KOPT-K1 (cell line): Measurements from ENCODE around the gene MAPKAPK3.

Experiments
- H3K27ac ChIP-seq: fragments of 200-600 bp; sonication (generic); 2 replicates; pipeline ENCODE4 v1.5.1; 2016; ENCODE audit warnings: antibody characterized with exemption, mild to moderate bottlenecking, low read depth, low read length; ENCODE audit not compliant: poor library complexity, severe bottlenecking
- H3K36me3 ChIP-seq: fragments of 200-600 bp; sonication (generic); 2 replicates; pipeline ENCODE4 v1.5.1; 2017; ENCODE audit warnings: antibody characterized with exemption, mild to moderate bottlenecking, low read length, moderate library complexity; ENCODE audit not compliant: insufficient read depth
- H3K9me3 ChIP-seq: fragments of 200-600 bp; sonication (generic); 2 replicates; pipeline ENCODE4 v1.5.1; 2017; ENCODE audit warnings: antibody characterized with exemption, low read length, mild to moderate bottlenecking; ENCODE audit not compliant: insufficient read depth, poor library complexity, severe bottlenecking

The MAPKAPK3 gene

GRCh38 chr3:50600141-50600753, 16.7 kb upstream of the MAPKAPK3 start:
- Histone ChIP-seq H3K27ac (peak overlapping the region; percentile 98), H3K36me3 (peaks cover 24% of the 10 kb centered on the region), H3K9me3 (no peaks in the 10 kb centered on the region)

- H3K9me3 ChIP-seq, result no peaks in the 10 kb centered on the region
- H3K27ac ChIP-seq, result peak overlapping the region; percentile 98
- H3K36me3 ChIP-seq, result peaks cover 32% of the 10 kb centered on the region
These were observed 15.9 kb upstream of the MAPKAPK3 start for GRCh38 chr3:50600841-50601591.

- H3K27ac ChIP-seq, result peak overlapping the region; percentile 98
- no peaks in the 10 kb centered on the region for H3K9me3 ChIP-seq
- H3K36me3 ChIP-seq, result peaks cover 49% of the 10 kb centered on the region
These were observed 14.3 kb upstream of the MAPKAPK3 start for GRCh38 chr3:50602595-50603191.

- H3K9me3 ChIP-seq, result no peaks in the 10 kb centered on the region
- H3K27ac ChIP-seq, result peak overlapping the region; percentile 98
- H3K36me3 ChIP-seq, result peaks cover 57% of the 10 kb centered on the region
These were observed 13.5 kb upstream of the MAPKAPK3 start for GRCh38 chr3:50603261-50604109.

GRCh38 chr3:50604110-50604621, 12.8 kb upstream of the MAPKAPK3 start:
- Histone ChIP-seq H3K27ac (peak overlapping the region; percentile 98), H3K9me3 (no peaks in the 10 kb centered on the region), H3K36me3 (peaks cover 64% of the 10 kb centered on the region)

- Histone ChIP-seq H3K36me3 (peaks cover 71% of the 10 kb centered on the region), H3K9me3 (no peaks in the 10 kb centered on the region), H3K27ac (peak overlapping the region; percentile 98)
These were observed 12.0 kb upstream of the MAPKAPK3 start for GRCh38 chr3:50604628-50605588.

GRCh38 chr3:50605901-50606326, 11.0 kb upstream of the MAPKAPK3 start:
- H3K27ac ChIP-seq, result peak overlapping the region; percentile 98
- H3K9me3 ChIP-seq, result peaks cover 10% of the 10 kb centered on the region
- peaks cover 81% of the 10 kb centered on the region for H3K36me3 ChIP-seq

GRCh38 chr3:50606596-50606995, 10.4 kb upstream of the MAPKAPK3 start:
- Histone ChIP-seq H3K9me3 (peaks cover 13% of the 10 kb centered on the region), H3K36me3 (peaks cover 87% of the 10 kb centered on the region), H3K27ac (peak overlapping the region; percentile 98)

GRCh38 chr3:50607271-50608091, 9.5 kb upstream of the MAPKAPK3 start:
- Histone ChIP-seq H3K27ac (peak overlapping the region; percentile 98), H3K36me3 (peaks cover 87% of the 10 kb centered on the region), H3K9me3 (peaks cover 13% of the 10 kb centered on the region)

GRCh38 chr3:50608278-50608677, 8.7 kb upstream of the MAPKAPK3 start:
- H3K36me3 ChIP-seq, result peaks cover 82% of the 10 kb centered on the region
- H3K27ac ChIP-seq, result peak overlapping the region; percentile 98
- H3K9me3 ChIP-seq, result peaks cover 13% of the 10 kb centered on the region

- Histone ChIP-seq H3K27ac (peak overlapping the region; percentile 98), H3K36me3 (peaks cover 73% of the 10 kb centered on the region), H3K9me3 (peaks cover 13% of the 10 kb centered on the region)
These were observed 7.7 kb upstream of the MAPKAPK3 start for GRCh38 chr3:50609071-50609762.

- H3K36me3 ChIP-seq, result peaks cover 68% of the 10 kb centered on the region
- H3K27ac ChIP-seq, result peak overlapping the region; percentile 98
- H3K9me3 ChIP-seq, result peaks cover 13% of the 10 kb centered on the region
These were observed 7.2 kb upstream of the MAPKAPK3 start for GRCh38 chr3:50609763-50610085.
